GM21526 (cell line): Measurements from ENCODE around the gene HLTF.

Source experiments
- ATAC-seq: cut with Tn5 transposase; IDR thresholded peaks from one replicate; pipeline ENCODE4 v1.9.1; 2021; ENCODE audit warnings: moderate library complexity; ENCODE audit not compliant: unreplicated experiment, low FRiP score

The HLTF gene

GRCh38 chr3:149020196-149020838 is 66.0 kb downstream of the HLTF start:
- no peak for ATAC-seq

DNA sequence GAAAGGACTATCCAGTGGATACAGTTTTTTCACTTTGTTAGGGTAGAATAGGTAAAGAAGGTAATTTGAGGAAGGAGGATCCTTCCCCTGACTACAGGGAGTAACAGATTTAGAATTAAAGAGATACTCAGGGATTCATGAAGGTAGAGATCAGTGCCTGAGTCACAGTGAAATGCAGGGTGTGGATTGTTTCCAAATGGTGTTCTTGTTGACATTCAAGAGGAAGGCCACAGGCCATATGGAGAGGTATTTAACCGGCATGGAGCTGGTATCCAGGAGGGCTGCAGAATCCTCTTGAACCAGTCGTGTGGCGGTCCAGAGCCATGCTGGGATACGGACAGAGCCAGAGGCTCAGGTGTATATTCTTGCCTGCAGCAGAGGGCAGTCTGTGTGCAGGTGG is 66.8 kb downstream of the HLTF start:
- no peak for ATAC-seq

DNA sequence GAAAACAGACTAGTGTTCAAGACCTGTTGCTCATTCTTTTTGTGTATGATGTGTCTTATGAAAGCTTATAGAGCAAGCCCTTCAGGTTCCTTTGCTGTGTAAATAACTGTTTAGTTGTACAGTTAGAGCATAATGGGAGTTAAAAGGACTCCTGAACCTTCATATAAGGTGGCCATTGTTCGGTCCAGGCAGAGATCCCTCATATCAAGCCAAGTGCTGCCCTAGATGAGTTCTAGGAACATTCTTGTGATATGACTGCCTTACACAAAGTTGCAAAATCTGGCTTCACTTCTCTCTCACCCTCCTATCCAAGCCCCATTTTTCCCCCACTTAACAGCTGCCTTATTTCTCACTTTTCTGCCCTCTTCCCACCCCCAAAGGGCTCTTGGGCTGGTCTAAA is 68.1 kb downstream of the HLTF start:
- ATAC-seq: no peak

DNA sequence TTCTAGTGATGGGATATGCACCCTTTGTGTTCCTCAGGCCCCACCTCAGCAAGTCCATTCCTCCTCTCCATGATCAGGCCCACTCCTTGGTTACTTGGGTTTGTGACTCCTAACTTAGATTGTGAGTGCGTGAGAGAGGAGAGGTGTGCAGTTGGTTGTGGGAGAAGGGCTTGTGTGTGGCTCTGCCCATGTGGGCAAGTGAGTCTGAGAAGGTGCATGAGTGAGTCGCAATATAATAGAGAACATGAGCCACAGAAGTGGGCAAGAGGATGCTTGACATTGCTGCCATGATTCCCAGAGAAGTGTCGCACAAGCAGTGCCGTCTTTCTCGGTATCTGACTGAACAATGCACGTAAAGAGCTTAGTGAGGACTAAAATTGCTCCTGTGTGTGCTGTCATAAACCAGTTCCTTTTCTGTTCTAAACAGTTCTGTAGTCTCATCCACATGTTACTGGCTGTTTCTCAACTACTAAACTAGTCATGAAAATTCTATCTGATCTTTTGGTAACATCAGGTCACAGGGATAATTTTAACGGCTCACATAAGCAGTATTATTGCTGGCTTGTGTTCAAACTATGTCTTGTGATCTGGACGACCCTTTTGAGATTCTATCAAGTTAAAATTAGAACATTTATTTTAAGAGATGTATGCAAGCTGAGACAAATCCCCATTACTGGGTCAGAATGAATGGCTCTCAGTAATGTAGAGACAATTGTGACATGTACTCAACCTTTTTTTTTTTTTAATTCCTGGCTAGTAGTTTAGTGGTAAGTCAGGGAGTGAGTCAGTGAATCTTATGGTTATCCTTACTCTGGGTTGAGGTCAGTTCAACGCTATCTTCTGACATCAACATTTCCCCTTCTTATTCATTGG is 69.4 kb downstream of the HLTF start:
- no peak for ATAC-seq

- ATAC-seq: no peak
Measured at GRCh38 chr3:149016242-149016641, 70.1 kb downstream of the HLTF start.

DNA sequence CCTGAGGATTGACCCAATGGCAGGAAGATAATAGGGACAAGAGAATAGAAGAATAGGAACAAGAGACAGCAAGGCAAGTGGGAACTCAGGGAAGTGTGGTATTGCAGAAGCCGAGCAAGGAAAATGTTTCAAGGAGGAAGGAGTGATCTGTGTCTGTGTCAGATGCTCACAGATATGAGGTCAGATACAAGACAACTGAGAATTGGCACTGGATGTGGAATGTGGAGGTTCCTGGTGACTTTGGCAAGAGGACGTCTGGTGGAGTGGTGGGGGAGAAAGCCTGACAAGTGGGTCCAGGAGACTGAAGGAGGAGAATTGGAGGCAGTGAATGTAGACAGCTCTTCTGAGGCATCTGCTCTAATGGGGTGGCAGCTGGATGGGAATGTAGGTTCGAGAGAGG is 70.9 kb downstream of the HLTF start:
- no peak for ATAC-seq

GRCh38 chr3:149013726-149014125 is 72.6 kb downstream of the HLTF start:
- ATAC-seq: no peak

DNA sequence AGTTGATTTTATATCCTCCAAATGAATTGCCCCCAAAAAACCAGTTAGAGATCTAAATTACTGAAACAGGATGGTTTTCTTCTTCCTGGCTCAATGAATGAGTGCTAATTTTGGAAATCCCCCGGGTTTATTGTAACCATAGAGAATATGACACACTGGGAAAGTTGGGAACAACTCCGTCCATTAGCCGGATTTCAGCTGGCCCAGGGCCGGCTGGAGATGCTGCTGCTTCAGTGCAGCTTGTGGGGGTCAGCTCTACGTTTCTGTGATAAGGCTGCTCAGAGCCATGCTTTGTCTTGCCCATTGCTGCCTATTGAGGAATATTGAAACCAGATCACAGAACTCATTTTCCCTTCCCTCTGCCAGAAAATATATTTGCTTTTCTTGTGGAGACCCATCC is 74.7 kb downstream of the HLTF start:
- ATAC-seq: no peak

GRCh38 chr3:149010966-149011365 is 75.4 kb downstream of the HLTF start:
- no peak for ATAC-seq

DNA sequence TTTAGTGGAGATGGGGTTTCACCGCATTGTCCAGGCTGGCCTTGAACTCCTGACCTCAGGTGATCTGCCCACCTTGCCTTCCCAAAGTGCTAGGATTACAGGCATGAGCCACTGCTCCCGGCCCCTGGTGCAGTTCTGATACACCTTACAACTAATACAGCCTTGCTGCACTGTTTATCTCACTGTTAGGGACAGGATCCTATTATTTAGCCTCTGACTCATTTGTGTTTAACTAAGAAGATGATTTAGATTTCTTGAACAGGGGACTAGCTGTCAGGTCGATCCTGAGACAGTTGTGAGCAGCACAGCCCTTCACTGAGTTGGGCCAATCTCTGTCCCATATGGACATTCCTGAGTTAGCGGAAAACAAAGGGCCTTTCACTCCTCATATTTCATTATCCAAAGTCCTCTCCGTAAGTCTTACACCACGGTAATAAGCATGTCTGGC is 75.8 kb downstream of the HLTF start:
- no peak for ATAC-seq

- ATAC-seq: no peak
Measured at GRCh38 chr3:149009732-149010131, 76.6 kb downstream of the HLTF start.

DNA sequence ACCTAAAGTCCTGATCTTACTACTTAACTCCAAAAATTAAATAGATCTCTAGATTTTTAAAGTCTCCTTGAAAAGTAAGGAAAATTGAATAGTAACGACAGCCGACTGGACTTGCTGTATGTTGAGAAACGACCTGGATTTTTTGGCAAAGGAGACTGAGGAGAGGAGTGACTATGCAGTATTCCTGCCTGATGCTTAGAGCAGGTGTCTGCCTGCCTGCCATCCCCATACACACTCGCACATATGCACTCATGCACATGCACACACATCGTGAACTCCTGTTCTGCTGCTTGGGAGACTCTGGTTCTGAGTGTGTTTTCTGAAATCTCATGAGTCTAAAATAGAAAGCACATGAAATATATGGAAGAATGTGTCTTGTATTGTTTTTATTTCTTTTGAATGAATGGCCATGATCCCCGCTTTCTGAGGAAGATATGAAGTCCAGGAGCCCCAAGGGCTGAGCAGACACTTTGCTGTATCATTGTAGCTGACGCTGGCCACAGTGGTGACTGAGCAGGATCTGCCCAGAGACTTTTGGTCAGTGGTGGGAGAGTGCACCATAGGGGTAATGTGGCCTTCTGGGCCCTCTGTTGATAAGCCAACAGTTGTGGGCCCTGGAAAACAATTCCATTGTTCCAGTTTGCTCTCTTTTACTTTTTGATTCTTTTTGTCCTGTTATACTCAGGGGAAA is 78.6 kb downstream of the HLTF start:
- no peak for ATAC-seq

DNA sequence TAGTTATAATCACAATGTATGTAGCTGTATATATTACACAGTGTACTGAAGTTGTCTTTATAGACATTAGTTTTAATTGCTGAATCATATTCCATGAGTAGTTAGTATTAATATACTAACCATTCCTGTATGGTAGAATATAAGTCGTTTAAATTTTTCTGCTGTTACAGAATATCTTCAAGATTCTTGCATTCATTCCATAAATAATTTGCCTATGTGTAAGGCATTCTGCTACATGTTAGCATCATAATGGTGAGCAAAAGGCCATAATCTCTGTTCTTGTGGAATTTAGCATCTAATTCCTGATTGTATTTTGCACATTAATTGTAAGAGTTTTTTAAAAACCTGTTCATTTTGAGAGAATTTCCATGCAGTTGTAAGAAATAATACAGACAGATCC is 80.9 kb downstream of the HLTF start:
- no peak for ATAC-seq

DNA sequence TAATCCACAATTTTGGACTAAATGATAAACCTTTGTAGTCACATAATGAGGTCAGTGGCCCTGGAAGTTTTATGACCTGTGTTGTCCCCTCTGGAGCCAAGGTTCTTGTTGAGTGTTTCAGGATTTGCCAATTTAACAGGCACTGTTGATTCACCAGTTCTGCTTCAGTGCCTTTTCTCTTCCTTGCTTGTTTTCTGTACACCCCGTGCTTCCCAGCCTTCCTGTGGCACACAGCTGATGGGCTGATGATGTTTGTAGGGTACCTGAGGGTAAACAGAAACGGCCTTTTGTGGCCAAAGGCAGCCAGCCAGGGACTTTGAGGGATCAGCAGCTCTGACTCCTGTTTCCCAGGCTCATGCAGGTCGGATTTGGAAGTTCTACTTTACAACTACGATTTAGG is 81.7 kb downstream of the HLTF start:
- ATAC-seq: no peak

- peak; percentile 83 for ATAC-seq
Measured at GRCh38 chr3:149003653-149004305, 82.6 kb downstream of the HLTF start.

- no peak for ATAC-seq
Measured at GRCh38 chr3:149001727-149002126, 84.6 kb downstream of the HLTF start.

GRCh38 chr3:149000206-149000745 is 86.1 kb downstream of the HLTF start:
- ATAC-seq: no peak

- ATAC-seq: no peak
Measured at GRCh38 chr3:148999806-149000205, 86.5 kb downstream of the HLTF start.

DNA sequence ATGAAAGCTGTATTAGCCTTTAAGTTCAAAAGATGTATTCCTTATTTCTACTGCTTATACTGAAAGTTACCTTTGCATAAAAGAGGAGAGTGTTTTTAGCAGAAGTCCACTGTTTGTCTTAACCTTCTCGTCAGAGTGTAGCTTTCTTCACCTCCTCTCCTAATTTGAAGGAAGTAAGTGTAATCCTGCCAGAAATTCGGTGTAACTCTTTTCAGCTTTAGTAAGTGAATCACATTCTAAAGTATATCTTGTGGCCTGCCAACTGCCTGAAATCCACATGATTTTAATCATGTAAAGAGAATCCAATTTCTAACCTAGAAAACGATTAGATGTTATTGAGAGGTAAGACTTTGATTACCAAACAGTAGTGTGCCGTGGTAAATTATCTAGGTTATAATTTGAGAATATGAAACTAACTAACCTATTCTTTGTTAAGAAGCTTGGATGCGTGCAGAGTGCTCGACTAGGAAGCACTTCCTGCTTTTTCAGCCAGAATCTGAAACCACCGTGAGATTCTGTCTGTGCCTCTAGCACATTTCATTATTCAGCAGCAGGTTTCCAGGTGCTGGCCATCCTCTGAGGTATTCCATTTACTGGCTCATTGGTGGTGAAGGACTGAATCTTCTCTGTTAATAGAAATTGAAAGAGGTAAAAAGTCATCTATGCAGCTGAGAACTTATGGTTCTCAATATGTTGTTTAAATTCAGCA is 87.5 kb downstream of the HLTF start:
- ATAC-seq: no peak

- ATAC-seq: no peak
Measured at GRCh38 chr3:148998297-148998696, 88.0 kb downstream of the HLTF start.
